HepG2 (cell line): ENCODE measurements around the gene IPPK. TPM values are rescaled to one million over a fixed set of nuclear protein-coding genes. Genes with fewer than 3 reads are reported as not detected.

Experiments used
- AGO1 ChIP-seq: fragments of 200-400 bp; formaldehyde crosslinking; IDR thresholded peaks from 2 replicates; pipeline ENCODE4 v1.6.1; 2017; ENCODE audit warnings: mild to moderate bottlenecking, low read depth, low read length, moderate library complexity; ENCODE audit not compliant: poor library complexity, severe bottlenecking
- AKAP8 ChIP-seq: sonication (generic); formaldehyde crosslinking; IDR thresholded peaks from 2 replicates; pipeline ENCODE4 v1.5.1; 2020; ENCODE audit warnings: mild to moderate bottlenecking, missing genetic modification reagents
- BHLHE40 ChIP-seq: IDR thresholded peaks from 2 replicates; pipeline ENCODE4 v1.6.1; 2011; ENCODE audit warnings: low read length, improper control_type of control experiment
- CREB3 ChIP-seq: sonication (generic); formaldehyde crosslinking; IDR thresholded peaks from 2 replicates; pipeline ENCODE4 v1.5.0; 2020; ENCODE audit warnings: missing genetic modification reagents
- DNMT3B ChIP-seq: conservative IDR thresholded peaks from 2 replicates; pipeline ENCODE4 v1.6.1; 2016; ENCODE audit warnings: missing biosample characterization, control low read depth
- FOXM1 ChIP-seq: sonication (generic); formaldehyde crosslinking; IDR thresholded peaks from 2 replicates; pipeline ENCODE4 v1.5.0; 2020; ENCODE audit warnings: missing genetic modification reagents
- GMEB1 ChIP-seq: sonication (generic); formaldehyde crosslinking; IDR thresholded peaks from 2 replicates; pipeline ENCODE4 v1.5.1; 2020; ENCODE audit warnings: missing genetic modification reagents, mild to moderate bottlenecking, borderline replicate concordance
- JDP2 ChIP-seq: sonication (generic); formaldehyde crosslinking; IDR thresholded peaks from 2 replicates; pipeline ENCODE4 v1.8.1; 2022; ENCODE audit warnings: missing genetic modification reagents, borderline replicate concordance
- KDM1A ChIP-seq: IDR thresholded peaks from 2 replicates; pipeline ENCODE4 v1.6.1; 2016; ENCODE audit warnings: missing compliant biosample characterization
- KDM2A ChIP-seq: sonication (generic); formaldehyde crosslinking; IDR thresholded peaks from 2 replicates; pipeline ENCODE4 v1.4.0; 2020; ENCODE audit warnings: low read depth, missing genetic modification reagents, borderline replicate concordance
- KLF15 ChIP-seq: sonication (generic); formaldehyde crosslinking; IDR thresholded peaks from 2 replicates; pipeline ENCODE4 v1.8.1; 2023; ENCODE audit warnings: borderline replicate concordance, mild to moderate bottlenecking, inconsistent platforms, missing genetic modification reagents, mixed read lengths
- PLRG1 ChIP-seq: fragments of 450-650 bp; conservative IDR thresholded peaks from 2 replicates; pipeline ENCODE4 v1.6.1; 2016
- POLR2A ChIP-seq, 2 experiments: IDR thresholded peaks; 2 replicates each; pipeline ENCODE4 v1.6.1; 2011; ENCODE audit warnings: low read depth in 2 of 2, low read length in 2 of 2, mild to moderate bottlenecking in 1 of 2, moderate library complexity in 1 of 2; ENCODE audit not compliant: insufficient read depth in 1 of 2
- POLR2AphosphoS5 ChIP-seq: IDR thresholded peaks from 2 replicates; pipeline ENCODE4 v1.6.1; 2012; ENCODE audit warnings: low read depth, low read length
- POLR2G ChIP-seq: fragments of 200-400 bp; formaldehyde crosslinking; IDR thresholded peaks from 2 replicates; pipeline ENCODE4 v1.6.1; 2018; ENCODE audit warnings: mild to moderate bottlenecking, low read depth, low read length, moderate library complexity
- SMARCC2 ChIP-seq: fragments of 450-650 bp; IDR thresholded peaks from 2 replicates; pipeline ENCODE4 v1.6.1; 2017; ENCODE audit warnings: antibody characterized with exemption, mild to moderate bottlenecking
- SP4 ChIP-seq: sonication (generic); formaldehyde crosslinking; IDR thresholded peaks from 2 replicates; pipeline ENCODE4 v1.8.1; 2023; ENCODE audit warnings: mild to moderate bottlenecking, missing genetic modification reagents
- SSRP1 ChIP-seq: IDR thresholded peaks from 2 replicates; pipeline ENCODE4 v1.6.1; 2016; ENCODE audit warnings: control low read depth
- SUZ12 ChIP-seq: fragments of 150-350 bp; IDR thresholded peaks from 2 replicates; pipeline ENCODE4 v1.6.1; 2014; ENCODE audit warnings: low read depth, low read length
- YY1 ChIP-seq: IDR thresholded peaks from 2 replicates; pipeline ENCODE4 v1.6.1; 2011; ENCODE audit warnings: low read length, low read depth, moderate library complexity, mild to moderate bottlenecking; ENCODE audit not compliant: insufficient read depth, insufficient replicate concordance
- ZBTB21 ChIP-seq: sonication (generic); formaldehyde crosslinking; IDR thresholded peaks from 2 replicates; pipeline ENCODE4 v1.4.0; 2020; ENCODE audit warnings: missing genetic modification reagents
- ZNF562 ChIP-seq: sonication (generic); formaldehyde crosslinking; IDR thresholded peaks from 2 replicates; pipeline ENCODE4 v1.8.0; 2022; ENCODE audit warnings: missing genetic modification reagents, borderline replicate concordance
- ZNF75D ChIP-seq: sonication (generic); formaldehyde crosslinking; IDR thresholded peaks from 2 replicates; pipeline ENCODE4 v1.8.1; 2023; ENCODE audit warnings: missing genetic modification reagents, mild to moderate bottlenecking, borderline replicate concordance
- ZZZ3 ChIP-seq: sonication (generic); formaldehyde crosslinking; IDR thresholded peaks from 2 replicates; pipeline ENCODE4 v1.4.0; 2020; ENCODE audit warnings: missing genetic modification reagents, mild to moderate bottlenecking, borderline replicate concordance
- polyA plus RNA-seq, 8 experiments: library from polyadenylated mRNA; depleted of rRNA in 3 of 8; stranded (reverse) in 7 of 8; unstranded in 1 of 8; fragments of >200 nt; fragmentation: Illumina TruSeq in 4 of 8; extraction: Trizol in 4 of 8; gene quantifications; 2 replicates each; pipeline versions ENCODE4 v1.2.1 to v1.2.3, GENCODE V29; 2011 to 2016; ENCODE audit warnings: low read depth in 4 of 8, missing spikeins in 1 of 8, mixed read lengths in 1 of 8; ENCODE audit not compliant: insufficient read depth in 1 of 8
- total RNA-seq, 5 experiments: library from RNA; depleted of rRNA; stranded (reverse); fragments of >200 nt; fragmentation: Illumina TruSeq; extraction: Trizol; gene quantifications; 2 replicates each; pipeline ENCODE4 v1.2.3, GENCODE V29; 2016; ENCODE audit warnings: low read depth in 1 of 5
- TF ChIP-seq, protein P1 (sequence below): IDR thresholded peaks from 2 replicates; pipeline ENCODE4 v1.6.1; 2016
- TF ChIP-seq, protein P2 (sequence below): sonication (generic); formaldehyde crosslinking; IDR thresholded peaks from 2 replicates; pipeline ENCODE4 v1.5.0; 2020; ENCODE audit warnings: missing genetic modification reagents
- TF ChIP-seq, protein P3 (sequence below): sonication (generic); formaldehyde crosslinking; IDR thresholded peaks from 2 replicates; pipeline ENCODE4 v1.5.0; 2020; ENCODE audit warnings: mild to moderate bottlenecking, missing genetic modification reagents

IPPK gene
- total and polyA plus RNA-seq, 2 of the 13 experiments (the other 11 are each of a cell fraction or from before 2014, with no cell fraction given) = 9.9 to 14.1 TPM

DNA sequence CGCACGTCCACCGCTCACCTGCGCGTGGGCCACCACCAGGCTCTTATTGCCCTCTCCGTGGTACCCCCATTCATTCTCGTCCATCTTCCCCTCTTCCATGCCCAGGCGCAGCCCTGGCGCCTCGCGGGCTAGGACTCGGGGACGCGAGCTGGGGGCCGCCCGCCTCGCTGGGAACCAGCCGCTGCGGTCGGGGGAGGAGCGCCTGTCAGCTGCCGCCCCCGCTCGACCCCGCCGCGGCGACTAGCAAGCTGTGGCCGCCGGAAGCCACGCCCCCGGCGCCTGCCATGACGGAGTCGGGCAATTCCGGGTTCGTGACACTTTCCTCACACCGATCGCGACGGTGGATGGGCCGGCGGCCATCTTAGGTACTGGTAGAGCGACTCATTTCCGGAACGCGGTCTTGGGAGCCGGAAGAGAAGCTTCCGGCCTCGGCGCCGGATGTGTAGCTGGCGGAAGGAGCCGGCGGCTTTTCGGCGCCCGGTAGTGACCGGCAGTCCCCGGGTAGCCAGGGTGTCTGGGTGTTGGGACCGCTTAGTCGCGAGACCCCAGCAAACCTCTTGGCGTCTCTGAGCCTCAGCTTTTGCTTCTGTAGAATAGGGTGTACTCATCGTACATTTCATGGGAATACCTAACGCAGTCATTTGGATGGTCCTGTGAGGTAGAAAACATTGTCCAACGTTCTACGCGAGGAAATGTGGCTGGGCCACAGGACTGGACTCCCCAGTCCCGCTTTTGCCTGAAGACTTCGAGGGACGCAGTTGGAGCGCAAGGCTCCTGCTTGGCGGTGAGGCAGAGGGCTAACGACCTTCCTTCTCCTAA is at the start of gene IPPK (continued):
- TF ChIP-seq POLR2A (IDR thresholded peaks at IDR 0.05; ENCODE audit: insufficient read depth in 1 of 2, low read depth in 2 of 2, low read length in 2 of 2) (peak; percentile 78 to 89), SUZ12 (no peak), YY1 (peak; percentile 100), SSRP1 (CRISPR knock-in tag) (no peak), ZNF562 (CRISPR knock-in tag) (no peak), DNMT3B (CRISPR knock-in tag) (no peak; the same call in 1 of the 2 replicates), CREB3 (no peak), ZZZ3 (CRISPR knock-in tag) (peak; percentile 46; the same call in 1 of the 2 replicates), FOXM1 (CRISPR knock-in tag) (no peak), PLRG1 (no peak), GMEB1 (CRISPR knock-in tag) (peak; percentile 89), POLR2AphosphoS5 (peak; percentile 82), BHLHE40 (no peak), AKAP8 (CRISPR knock-in tag) (peak; percentile 1; the same call in 1 of the 2 replicates), ZNF75D (no peak), KDM2A (peak; percentile 91), SMARCC2 (no peak), POLR2G (peak; percentile 93), JDP2 (CRISPR knock-in tag) (no peak), KLF15 (CRISPR knock-in tag) (no peak), AGO1 (peak; percentile 55), KDM1A (CRISPR knock-in tag) (no peak), ZBTB21 (CRISPR knock-in tag) (peak; percentile 81), SP4 (CRISPR knock-in tag) (peak; percentile 86)
- TF ChIP-seq, protein P1, sequence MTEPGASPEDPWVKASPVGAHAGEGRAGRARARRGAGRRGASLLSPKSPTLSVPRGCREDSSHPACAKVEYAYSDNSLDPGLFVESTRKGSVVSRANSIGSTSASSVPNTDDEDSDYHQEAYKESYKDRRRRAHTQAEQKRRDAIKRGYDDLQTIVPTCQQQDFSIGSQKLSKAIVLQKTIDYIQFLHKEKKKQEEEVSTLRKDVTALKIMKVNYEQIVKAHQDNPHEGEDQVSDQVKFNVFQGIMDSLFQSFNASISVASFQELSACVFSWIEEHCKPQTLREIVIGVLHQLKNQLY (CRISPR knock-in tag) = no peak
- TF ChIP-seq, protein P2, sequence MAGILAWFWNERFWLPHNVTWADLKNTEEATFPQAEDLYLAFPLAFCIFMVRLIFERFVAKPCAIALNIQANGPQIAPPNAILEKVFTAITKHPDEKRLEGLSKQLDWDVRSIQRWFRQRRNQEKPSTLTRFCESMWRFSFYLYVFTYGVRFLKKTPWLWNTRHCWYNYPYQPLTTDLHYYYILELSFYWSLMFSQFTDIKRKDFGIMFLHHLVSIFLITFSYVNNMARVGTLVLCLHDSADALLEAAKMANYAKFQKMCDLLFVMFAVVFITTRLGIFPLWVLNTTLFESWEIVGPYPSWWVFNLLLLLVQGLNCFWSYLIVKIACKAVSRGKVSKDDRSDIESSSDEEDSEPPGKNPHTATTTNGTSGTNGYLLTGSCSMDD (CRISPR knock-in tag) = no peak
- TF ChIP-seq, protein P3, sequence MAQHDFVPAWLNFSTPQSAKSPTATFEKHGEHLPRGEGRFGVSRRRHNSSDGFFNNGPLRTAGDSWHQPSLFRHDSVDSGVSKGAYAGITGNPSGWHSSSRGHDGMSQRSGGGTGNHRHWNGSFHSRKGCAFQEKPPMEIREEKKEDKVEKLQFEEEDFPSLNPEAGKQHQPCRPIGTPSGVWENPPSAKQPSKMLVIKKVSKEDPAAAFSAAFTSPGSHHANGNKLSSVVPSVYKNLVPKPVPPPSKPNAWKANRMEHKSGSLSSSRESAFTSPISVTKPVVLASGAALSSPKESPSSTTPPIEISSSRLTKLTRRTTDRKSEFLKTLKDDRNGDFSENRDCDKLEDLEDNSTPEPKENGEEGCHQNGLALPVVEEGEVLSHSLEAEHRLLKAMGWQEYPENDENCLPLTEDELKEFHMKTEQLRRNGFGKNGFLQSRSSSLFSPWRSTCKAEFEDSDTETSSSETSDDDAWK (CRISPR knock-in tag) = no peak
